Mesenchymal stem cell (in vitro differentiated cells and primary cell): ENCODE measurements around the gene ACSM2A.
"Not testable (repeated sequence)": the region's sequence is repeated elsewhere in the genome, so short reads cannot be mapped to it uniquely, and the experiment has no call there.

ENCODE experiments used
- DNase-seq: peaks from one replicate; pipeline ENCODE4 v3.0.0-alpha.2; 2013
- H2AFZ ChIP-seq: one replicate; pipeline ENCODE4 v1.6.1; 2013; ENCODE audit warnings: low read depth, mild to moderate bottlenecking, control low read depth, inconsistent platforms, low read length, moderate library complexity
- H2AK5ac ChIP-seq: 2 replicates; pipeline ENCODE4 v1.6.1; 2013; ENCODE audit warnings: low read length, moderate library complexity, mild to moderate bottlenecking, inconsistent platforms; ENCODE audit not compliant: severe bottlenecking
- H2BK120ac ChIP-seq: one replicate; pipeline ENCODE4 v1.6.1; 2013; ENCODE audit warnings: low read depth, mild to moderate bottlenecking, inconsistent platforms, low read length, moderate library complexity
- H2BK12ac ChIP-seq, 2 experiments: one replicate each; pipeline ENCODE4 v1.6.1; 2013; ENCODE audit warnings: inconsistent platforms in 2 of 2, low read length in 2 of 2, mild to moderate bottlenecking in 2 of 2, moderate library complexity in 2 of 2, control low read depth in 1 of 2
- H2BK15ac ChIP-seq: one replicate; pipeline ENCODE4 v1.6.1; 2013; ENCODE audit warnings: mild to moderate bottlenecking, low read depth, inconsistent platforms; ENCODE audit not compliant: poor library complexity, severe bottlenecking
- H2BK5ac ChIP-seq: 2 replicates; pipeline ENCODE4 v1.6.1; 2013; ENCODE audit warnings: low read depth, mild to moderate bottlenecking, low read length, control low read depth, inconsistent platforms; ENCODE audit not compliant: poor library complexity, severe bottlenecking
- H3K14ac ChIP-seq, 2 experiments: one replicate each; pipeline ENCODE4 v1.6.1; 2013; ENCODE audit warnings: inconsistent platforms in 2 of 2, low read length in 2 of 2, control low read depth in 1 of 2, mild to moderate bottlenecking in 1 of 2, moderate library complexity in 1 of 2
- H3K18ac ChIP-seq, 2 experiments: one replicate each; pipeline ENCODE4 v1.6.1; 2013; ENCODE audit warnings: inconsistent platforms in 2 of 2, low read length in 2 of 2, control low read depth in 1 of 2, low read depth in 1 of 2, mild to moderate bottlenecking in 1 of 2
- H3K23ac ChIP-seq, 2 experiments: one replicate each; pipeline ENCODE4 v1.6.1; 2013; ENCODE audit warnings: inconsistent platforms in 2 of 2, low read length in 2 of 2, mild to moderate bottlenecking in 2 of 2, moderate library complexity in 2 of 2, control low read depth in 1 of 2
- H3K27ac ChIP-seq: 2 replicates; pipeline ENCODE4 v1.5.1; 2013; ENCODE audit warnings: mild to moderate bottlenecking, moderate library complexity, low read length, control low read depth, inconsistent platforms; ENCODE audit not compliant: poor library complexity, severe bottlenecking
- H3K27me3 ChIP-seq, 2 experiments: 2 replicates each; pipeline versions ENCODE4 v1.6.1 to v1.7.0; 2013; ENCODE audit warnings: low read length in 2 of 2, mild to moderate bottlenecking in 2 of 2, moderate library complexity in 2 of 2, control low read depth in 1 of 2, inconsistent platforms in 1 of 2; ENCODE audit not compliant: control insufficient read depth in 1 of 2, insufficient read depth in 1 of 2
- H3K36me3 ChIP-seq, 2 experiments: 2 replicates each; pipeline versions ENCODE4 v1.6.1 to v1.7.0; 2013; ENCODE audit warnings: low read length in 2 of 2, control low read depth in 1 of 2, inconsistent platforms in 1 of 2, low read depth in 1 of 2, mild to moderate bottlenecking in 1 of 2; ENCODE audit not compliant: insufficient read depth in 2 of 2, control insufficient read depth in 1 of 2
- H3K4ac ChIP-seq, 2 experiments: one replicate each; pipeline ENCODE4 v1.6.1; 2013; ENCODE audit warnings: inconsistent platforms in 2 of 2, low read length in 2 of 2, mild to moderate bottlenecking in 2 of 2, moderate library complexity in 2 of 2, control low read depth in 1 of 2, low read depth in 1 of 2
- H3K4me1 ChIP-seq: 2 replicates; pipeline ENCODE4 v1.6.1; 2013; ENCODE audit warnings: low read depth, low read length, control low read depth; ENCODE audit not compliant: control insufficient read depth, insufficient read depth
- H3K4me2 ChIP-seq: 2 replicates; pipeline ENCODE4 v1.6.1; 2013; ENCODE audit warnings: low read length, mild to moderate bottlenecking, inconsistent platforms; ENCODE audit not compliant: poor library complexity, severe bottlenecking
- H3K4me3 ChIP-seq, 2 experiments: 2 replicates each; pipeline versions ENCODE4 v1.5.1 to v1.7.0; 2013; ENCODE audit warnings: low read length in 2 of 2, mild to moderate bottlenecking in 2 of 2, control low read depth in 1 of 2, low read depth in 1 of 2; ENCODE audit not compliant: insufficient read depth in 1 of 2
- H3K79me1 ChIP-seq: replicated peaks from 2 replicates; pipeline ENCODE4 v1.6.1; 2013; ENCODE audit warnings: mild to moderate bottlenecking, control low read depth, low read length, inconsistent platforms; ENCODE audit not compliant: poor library complexity, severe bottlenecking
- H3K9ac ChIP-seq: 2 replicates; pipeline ENCODE4 v1.7.0; 2013; ENCODE audit warnings: mild to moderate bottlenecking, low read length, moderate library complexity
- H3K9me3 ChIP-seq: 2 replicates; pipeline ENCODE4 v1.7.0; 2013; ENCODE audit warnings: mild to moderate bottlenecking, low read length; ENCODE audit not compliant: control insufficient read depth
- H4K8ac ChIP-seq: one replicate; pipeline ENCODE4 v1.6.1; 2013; ENCODE audit warnings: inconsistent platforms, mild to moderate bottlenecking, low read length, moderate library complexity
- H4K91ac ChIP-seq: one replicate; pipeline ENCODE4 v1.6.1; 2013; ENCODE audit warnings: mild to moderate bottlenecking, low read length, inconsistent platforms
- whole genome bisulfite sequencing: methylation state at CpG from one replicate; pipeline ENCODE4 v1.1.7; 2013; ENCODE audit warnings: mixed read lengths; 5-methylcytosine and 5-hydroxymethylcytosine counted together

ACSM2A gene

DNA sequence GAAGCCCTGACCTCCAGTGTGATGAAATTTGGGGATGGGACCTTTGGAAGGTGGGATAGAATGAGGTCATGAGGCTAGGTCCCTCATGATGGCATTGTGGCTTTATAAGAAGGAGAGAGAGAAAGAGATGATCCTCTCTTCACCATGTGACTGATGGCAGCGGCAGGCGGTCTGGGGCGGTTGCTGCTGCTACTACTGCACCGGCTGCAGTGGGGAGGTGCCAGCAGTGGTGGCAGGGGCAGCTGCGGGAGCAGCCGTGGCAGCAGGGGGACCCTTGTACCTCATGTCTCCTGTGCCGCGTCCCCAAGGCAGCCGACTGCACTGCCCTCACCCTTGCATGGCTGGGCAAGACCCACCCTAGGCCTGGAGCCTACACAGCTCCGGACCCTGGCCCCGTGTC is 40.1 kb downstream of the ACSM2A start:
- not testable (repeated sequence) for H4K8ac ChIP-seq, H2BK12ac ChIP-seq, H2BK5ac ChIP-seq, H4K91ac ChIP-seq, H2BK15ac ChIP-seq, DNase-seq, H2AFZ ChIP-seq, H2AK5ac ChIP-seq, H3K18ac ChIP-seq, H3K36me3 ChIP-seq, H3K4ac ChIP-seq, H3K9me3 ChIP-seq, H3K27ac ChIP-seq, H3K79me1 ChIP-seq, H2BK120ac ChIP-seq, H3K27me3 ChIP-seq, H3K4me1 ChIP-seq, H3K14ac ChIP-seq, H3K9ac ChIP-seq, H3K23ac ChIP-seq, H3K4me3 ChIP-seq, H3K4me2 ChIP-seq
- WGBS = no CpG with 5 or more reads among the region's 11 CpGs

DNA sequence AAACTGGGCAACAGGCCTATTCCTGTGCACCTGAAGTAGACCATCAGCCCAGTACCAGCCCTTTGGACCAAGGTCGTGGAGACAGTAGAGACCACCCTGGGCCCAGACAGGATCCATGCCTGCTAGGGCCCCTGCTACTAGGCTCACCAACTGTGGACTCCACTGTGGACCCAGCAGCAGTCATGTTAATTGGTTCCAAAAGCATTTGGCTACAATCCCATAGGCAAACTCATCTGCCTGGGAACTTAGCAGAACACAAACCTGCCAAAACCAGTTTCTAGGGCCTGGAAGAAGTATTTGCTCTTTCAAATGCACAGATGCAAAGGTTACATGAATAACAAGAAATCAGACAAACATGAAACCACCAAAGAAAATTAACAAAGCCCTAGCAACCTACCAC is 53.1 kb downstream of the ACSM2A start:
- H3K36me3 ChIP-seq = no peaks in the 10 kb centered on the region
- no peak overlapping the region for H3K9ac ChIP-seq
- no peak overlapping the region for H3K4ac ChIP-seq
- no peaks in the 10 kb centered on the region for H3K4me1 ChIP-seq
- no peak overlapping the region for H3K27ac ChIP-seq
- H2AK5ac ChIP-seq = no peak overlapping the region
- no peak overlapping the region for H4K91ac ChIP-seq
- no peak overlapping the region for H2BK15ac ChIP-seq
- no peak overlapping the region for H2BK5ac ChIP-seq
- no peak overlapping the region for H3K4me3 ChIP-seq
- no peak overlapping the region for H4K8ac ChIP-seq
- no peak overlapping the region for H3K18ac ChIP-seq
- H3K9me3 ChIP-seq = peaks cover 11% of the 10 kb centered on the region
- DNase-seq = no peak
- no peak overlapping the region for H3K4me2 ChIP-seq
- H3K23ac ChIP-seq = no peak overlapping the region
- H3K79me1 ChIP-seq = no peaks in the 10 kb centered on the region
- no peak overlapping the region for H2AFZ ChIP-seq
- H2BK120ac ChIP-seq = no peak overlapping the region
- H2BK12ac ChIP-seq = no peak overlapping the region
- 66% methylated on average over 1 of the region's 1 CpG for WGBS
- H3K14ac ChIP-seq = no peak overlapping the region
- no peaks in the 10 kb centered on the region for H3K27me3 ChIP-seq

DNA sequence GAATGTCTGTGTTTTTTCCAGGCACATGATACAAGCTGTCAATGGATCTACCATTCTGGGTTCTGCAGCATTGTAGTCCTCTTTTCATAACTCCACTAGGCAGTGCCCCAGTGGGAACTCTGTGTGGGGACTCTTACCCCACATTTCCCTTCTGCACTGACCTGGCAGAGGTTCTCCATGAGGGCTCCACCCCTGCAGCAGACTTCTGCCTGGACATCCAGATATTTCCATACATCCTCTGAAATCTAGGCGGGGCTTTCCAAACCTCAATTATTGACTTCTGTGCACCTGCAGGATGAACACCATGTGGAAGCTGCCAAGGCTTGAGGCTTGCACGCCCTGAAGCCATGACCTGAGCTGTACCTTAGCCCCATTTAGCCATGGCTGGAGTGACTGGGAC is 56.0 kb downstream of the ACSM2A start:
- H3K9me3 ChIP-seq = peaks cover 11% of the 10 kb centered on the region
- no peak overlapping the region for H3K27ac ChIP-seq
- H3K4ac ChIP-seq = no peak overlapping the region
- no peak overlapping the region for H3K4me3 ChIP-seq
- no peak overlapping the region for H2BK120ac ChIP-seq
- no peaks in the 10 kb centered on the region for H3K79me1 ChIP-seq
- no peaks in the 10 kb centered on the region for H3K27me3 ChIP-seq
- H3K18ac ChIP-seq = no peak overlapping the region
- 46% methylated on average over 2 of the region's 2 CpGs for WGBS
- no peak overlapping the region for H2BK12ac ChIP-seq
- H3K23ac ChIP-seq = no peak overlapping the region
- DNase-seq = no peak
- no peak overlapping the region for H3K9ac ChIP-seq
- H3K36me3 ChIP-seq = no peaks in the 10 kb centered on the region
- H2AFZ ChIP-seq = no peak overlapping the region
- no peak overlapping the region for H3K14ac ChIP-seq
- H4K91ac ChIP-seq = no peak overlapping the region
- H2AK5ac ChIP-seq = no peak overlapping the region
- no peaks in the 10 kb centered on the region for H3K4me1 ChIP-seq
- H2BK15ac ChIP-seq = no peak overlapping the region
- no peak overlapping the region for H4K8ac ChIP-seq
- H2BK5ac ChIP-seq = no peak overlapping the region
- H3K4me2 ChIP-seq = no peak overlapping the region

DNA sequence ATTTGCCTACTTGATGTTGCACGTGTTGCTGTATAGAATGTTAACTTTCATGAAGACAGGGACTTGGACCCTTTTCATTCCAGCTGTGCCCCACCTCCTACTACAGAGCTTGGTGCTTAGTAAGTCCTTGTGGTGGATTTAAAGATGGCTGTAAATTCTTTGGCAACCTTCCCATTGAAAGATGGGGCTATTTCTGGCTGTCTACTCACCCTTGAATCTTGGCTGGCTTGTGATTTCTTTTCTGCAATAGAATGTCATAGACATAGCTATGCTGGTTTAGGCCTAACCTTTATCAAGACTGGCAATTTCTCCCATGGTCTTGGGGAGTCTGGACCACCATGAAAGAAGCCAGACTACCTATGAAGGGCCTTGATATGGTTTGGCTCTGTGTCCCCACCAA is 59.0 kb downstream of the ACSM2A start:
- Histone ChIP-seq H2BK12ac (no peak overlapping the region), H3K36me3 (no peaks in the 10 kb centered on the region), H2BK5ac (no peak overlapping the region), H2AFZ (no peak overlapping the region), H3K14ac (no peak overlapping the region), H2BK120ac (no peak overlapping the region), H4K91ac (no peak overlapping the region), H3K79me1 (no peaks in the 10 kb centered on the region), H3K9me3 (peaks cover 7% of the 10 kb centered on the region), H3K4me3 (no peak overlapping the region), H3K27ac (no peak overlapping the region), H3K4me1 (no peaks in the 10 kb centered on the region), H2AK5ac (no peak overlapping the region), H3K23ac (no peak overlapping the region), H3K27me3 (no peaks in the 10 kb centered on the region), H2BK15ac (no peak overlapping the region), H3K18ac (no peak overlapping the region), H3K4me2 (no peak overlapping the region), H3K9ac (no peak overlapping the region), H3K4ac (no peak overlapping the region), H4K8ac (no peak overlapping the region)
- DNase-seq = no peak
- no CpG with 5 or more reads among the region's 1 CpG for WGBS
